Uterus (tissue), 4 donors: ENCODE data around the gene LPGAT1. TPM values are rescaled to one million over a fixed set of nuclear protein-coding genes. Genes with fewer than 3 reads are reported as not detected.

Source experiments
- DNase-seq, 2 donors: peaks; one replicate each; pipeline ENCODE4 v3.0.0-alpha.2; 2019 to 2020
- H3K27ac ChIP-seq, 2 donors: fragments of 200-600 bp; sonication (generic); 1 replicate in 1 of 2; 2 replicates in 1 of 2; pipeline ENCODE4 v1.5.1; 2016 to 2018
- H3K27me3 ChIP-seq, 2 donors: fragments of 200-600 bp; sonication (generic); one replicate each; pipeline ENCODE4 v1.5.1; 2018 to 2019; ENCODE audit warnings: control low read depth in 1 of 2
- H3K36me3 ChIP-seq, 2 donors: fragments of 200-600 bp; sonication (generic); one replicate each; pipeline ENCODE4 v1.5.1; 2019; ENCODE audit warnings: control low read depth in 1 of 2
- H3K4me1 ChIP-seq, 2 donors: fragments of 200-600 bp; sonication (generic); one replicate each; pipeline ENCODE4 v1.5.1; 2018 to 2019; ENCODE audit warnings: control low read depth in 1 of 2
- H3K4me3 ChIP-seq, 2 donors: fragments of 200-600 bp; sonication (generic); 1 replicate in 1 of 2; 2 replicates in 1 of 2; pipeline ENCODE4 v1.5.1; 2018 to 2019; ENCODE audit warnings: mild to moderate bottlenecking in 1 of 2
- H3K9me3 ChIP-seq, 2 donors: fragments of 200-600 bp; sonication (generic); one replicate each; pipeline ENCODE4 v1.5.1; 2019; ENCODE audit warnings: control low read depth in 1 of 2
- CTCF ChIP-seq, 4 experiments: fragments of 200-600 bp in 2 of 4; fragments of 450-650 bp in 2 of 4; sonication (generic) in 2 of 4; IDR thresholded peaks; one replicate each; pipeline ENCODE4 v1.5.1; 2016 to 2019; ENCODE audit warnings: antibody characterized with exemption in 4 of 4, mild to moderate bottlenecking in 2 of 4, moderate library complexity in 1 of 4
- POLR2A ChIP-seq, 2 donors: fragments of 450-650 bp; IDR thresholded peaks; one replicate each; pipeline ENCODE4 v1.6.1; 2016; ENCODE audit warnings: antibody characterized with exemption in 2 of 2, mild to moderate bottlenecking in 1 of 2, moderate library complexity in 1 of 2
- intact Hi-C: fragments of 100-400 bp; cut with DNase I; formaldehyde crosslinking; loops from one replicate; pipeline ENCODE4 v1.15.1; 2023; ENCODE audit warnings: low total_unique reads
- total RNA-seq, 4 donors: library from RNA; depleted of rRNA in 3 of 4; stranded (reverse); fragments of >200 nt in 3 of 4; gene quantifications; one replicate each; pipeline versions ENCODE4 v1.1.0 to v1.2.4, GENCODE V29; 2014 to 2023
- donor health status: DM: yes; HTN: yes; CAD: no.

The LPGAT1 gene
- 10 to 100 TPM; 12.9 to 50.3 (median 36.6) TPM for total RNA-seq

- no peaks in the 10 kb centered on the region for H3K27me3 ChIP-seq
- H3K27ac ChIP-seq, result peak within 1 kb of the TSS; percentile 82 to 93
- H3K4me1 ChIP-seq, result no peaks in the 10 kb centered on the region
- no peaks in the 10 kb centered on the region for H3K36me3 ChIP-seq
- intact Hi-C loops, result no loop called here
- TF ChIP-seq CTCF (IDR thresholded peaks at IDR 0.05), result peak; percentile 56 to 79 (median 66)
- TF ChIP-seq POLR2A (IDR thresholded peaks at IDR 0.05), result no peak
- no peaks in the 10 kb centered on the region for H3K9me3 ChIP-seq
- H3K4me3 ChIP-seq, result peak within 1 kb of the TSS; percentile 43 to 94
- peak; percentile 64 to 73 for DNase-seq
Observed at GRCh38 chr1:211830328-211831142, at the start of gene LPGAT1. LPGAT1 (minus strand) TSS chr1:211830763; CDS start chr1:211829296, 1,467 bp downstream.

- Histone ChIP-seq H3K27me3 (no peaks in the 10 kb centered on the region), H3K4me3 (no peak overlapping the region), H3K27ac (no peak overlapping the region), H3K4me1 (no peaks in the 10 kb centered on the region), H3K9me3 (no peaks in the 10 kb centered on the region), H3K36me3 (no peaks in the 10 kb centered on the region)
- intact Hi-C loops, result no loop called here
- DNase-seq, result no peak
- TF ChIP-seq CTCF (IDR thresholded peaks at IDR 0.05) (no peak), POLR2A (IDR thresholded peaks at IDR 0.05) (no peak)
Observed at GRCh38 chr1:211879475-211879874, 48.9 kb upstream of the LPGAT1 start.

GRCh38 chr1:211876851-211877590, 46.5 kb upstream of the LPGAT1 start:
- DNase-seq, result no peak
- no peaks in the 10 kb centered on the region for H3K4me1 ChIP-seq
- H3K9me3 ChIP-seq, result no peaks in the 10 kb centered on the region
- H3K36me3 ChIP-seq, result no peaks in the 10 kb centered on the region
- H3K4me3 ChIP-seq, result no peak overlapping the region
- no peaks in the 10 kb centered on the region for H3K27me3 ChIP-seq
- intact Hi-C loops, result no loop called here
- no peak overlapping the region for H3K27ac ChIP-seq
- TF ChIP-seq POLR2A (IDR thresholded peaks at IDR 0.05), result no peak
- no peak for TF ChIP-seq CTCF (IDR thresholded peaks at IDR 0.05)

- TF ChIP-seq POLR2A (IDR thresholded peaks at IDR 0.05) (no peak), CTCF (IDR thresholded peaks at IDR 0.05) (no peak)
- DNase-seq, result no peak
- Histone ChIP-seq H3K27me3 (no peaks in the 10 kb centered on the region), H3K27ac (no peak overlapping the region), H3K9me3 (no peaks in the 10 kb centered on the region), H3K4me1 (no peaks in the 10 kb centered on the region), H3K36me3 (no peaks in the 10 kb centered on the region), H3K4me3 (no peak overlapping the region)
- intact Hi-C loops, result no loop called here
Observed at GRCh38 chr1:211875541-211875940, 45.0 kb upstream of the LPGAT1 start.
